Activated CD4-positive, alpha-beta T cell treated with anti-CD3 and anti-CD28 coated beads for 1 hour (primary cell): ENCODE results near the gene SLBP.
A peak's percentile ranks its signal among the peaks of the same experiment; 100 is the strongest.
"Not testable (repeated sequence)": the region's sequence is repeated elsewhere in the genome, so short reads cannot be mapped to it uniquely, and the experiment has no call there.

Experiments used
- DNase-seq: peaks from one replicate; pipeline ENCODE4 v3.0.0-alpha.2; 2020

The SLBP gene

GRCh38 chr4:1705732-1706131, 6.4 kb downstream of the SLBP start:
- no peak for DNase-seq

- no peak for DNase-seq
These were observed 8.3 kb downstream of the SLBP start for GRCh38 chr4:1703867-1704266.

GRCh38 chr4:1701671-1702070, 10.4 kb downstream of the SLBP start:
- DNase-seq: not testable (repeated sequence)

- no peak for DNase-seq
These were observed 16.2 kb downstream of the SLBP start for GRCh38 chr4:1695913-1696312.

GRCh38 chr4:1693131-1693896, 18.8 kb downstream of the SLBP start:
- DNase-seq: peak; percentile 74

- no peak for DNase-seq
These were observed 20.3 kb downstream of the SLBP start for GRCh38 chr4:1691737-1692373.

GRCh38 chr4:1690698-1691097, 21.4 kb downstream of the SLBP start:
- no peak for DNase-seq

- no peak for DNase-seq
These were observed 25.6 kb downstream of the SLBP start for GRCh38 chr4:1686440-1687036.

GRCh38 chr4:1685235-1686150, 26.6 kb downstream of the SLBP start:
- DNase-seq: no peak

GRCh38 chr4:1684506-1685234, 27.4 kb downstream of the SLBP start:
- peak; percentile 84 for DNase-seq

GRCh38 chr4:1683736-1684505, 28.2 kb downstream of the SLBP start, which contains the start of gene FAM53A:
Gene FAM53A (minus strand): TSS chr4:1684313. CDS start chr4:1668741, 15,572 bp downstream.
- peak; percentile 14 for DNase-seq

- DNase-seq: no peak
These were observed 28.8 kb downstream of the SLBP start for GRCh38 chr4:1683261-1683735.

GRCh38 chr4:1682860-1683259, 29.3 kb downstream of the SLBP start:
- DNase-seq: no peak

GRCh38 chr4:1678244-1678643, 33.9 kb downstream of the SLBP start:
- DNase-seq: no peak

- DNase-seq: no peak
These were observed 35.3 kb downstream of the SLBP start for GRCh38 chr4:1676605-1677525.

- DNase-seq: no peak
These were observed 36.3 kb downstream of the SLBP start for GRCh38 chr4:1675802-1676137.

GRCh38 chr4:1675136-1675801, 36.9 kb downstream of the SLBP start:
- no peak for DNase-seq

- no peak for DNase-seq
These were observed 37.4 kb downstream of the SLBP start for GRCh38 chr4:1674682-1675081.

GRCh38 chr4:1673671-1674070, 38.4 kb downstream of the SLBP start:
- no peak for DNase-seq

- not testable (repeated sequence) for DNase-seq
These were observed 41.1 kb downstream of the SLBP start for GRCh38 chr4:1671011-1671410.
